HUES64 (cell line): ENCODE measurements around the gene COPZ1.

Source experiments
- H3K27ac ChIP-seq: 2 replicates; pipeline ENCODE4 v1.7.0; 2013; ENCODE audit warnings: low read depth, low read length, inconsistent platforms
- H3K27me3 ChIP-seq: 2 replicates; pipeline ENCODE4 v1.6.1; 2013; ENCODE audit warnings: mild to moderate bottlenecking, low read length; ENCODE audit not compliant: insufficient read depth
- H3K36me3 ChIP-seq: 2 replicates; pipeline ENCODE4 v1.6.1; 2013; ENCODE audit warnings: mild to moderate bottlenecking, low read length; ENCODE audit not compliant: insufficient read depth
- H3K4me1 ChIP-seq: 2 replicates; pipeline ENCODE4 v1.6.1; 2013; ENCODE audit warnings: mild to moderate bottlenecking, low read length, moderate library complexity; ENCODE audit not compliant: insufficient read depth
- H3K4me3 ChIP-seq: 2 replicates; pipeline ENCODE4 v1.5.1; 2013; ENCODE audit warnings: mild to moderate bottlenecking, low read length, moderate library complexity
- H3K9ac ChIP-seq: 2 replicates; pipeline ENCODE4 v1.6.1; 2013; ENCODE audit warnings: mild to moderate bottlenecking, low read depth, low read length
- H3K9me3 ChIP-seq: 2 replicates; pipeline ENCODE4 v1.6.1; 2013; ENCODE audit warnings: low read depth, low read length; ENCODE audit not compliant: insufficient read depth
- WGBS: fragments of 150-250, 120-280 bp; methylation state at CpG from one replicate; pipeline ENCODE4 v1.1.7; 2013; ENCODE audit warnings: missing lambda C conversion rate; 5-methylcytosine and 5-hydroxymethylcytosine counted together

The COPZ1 gene

DNA sequence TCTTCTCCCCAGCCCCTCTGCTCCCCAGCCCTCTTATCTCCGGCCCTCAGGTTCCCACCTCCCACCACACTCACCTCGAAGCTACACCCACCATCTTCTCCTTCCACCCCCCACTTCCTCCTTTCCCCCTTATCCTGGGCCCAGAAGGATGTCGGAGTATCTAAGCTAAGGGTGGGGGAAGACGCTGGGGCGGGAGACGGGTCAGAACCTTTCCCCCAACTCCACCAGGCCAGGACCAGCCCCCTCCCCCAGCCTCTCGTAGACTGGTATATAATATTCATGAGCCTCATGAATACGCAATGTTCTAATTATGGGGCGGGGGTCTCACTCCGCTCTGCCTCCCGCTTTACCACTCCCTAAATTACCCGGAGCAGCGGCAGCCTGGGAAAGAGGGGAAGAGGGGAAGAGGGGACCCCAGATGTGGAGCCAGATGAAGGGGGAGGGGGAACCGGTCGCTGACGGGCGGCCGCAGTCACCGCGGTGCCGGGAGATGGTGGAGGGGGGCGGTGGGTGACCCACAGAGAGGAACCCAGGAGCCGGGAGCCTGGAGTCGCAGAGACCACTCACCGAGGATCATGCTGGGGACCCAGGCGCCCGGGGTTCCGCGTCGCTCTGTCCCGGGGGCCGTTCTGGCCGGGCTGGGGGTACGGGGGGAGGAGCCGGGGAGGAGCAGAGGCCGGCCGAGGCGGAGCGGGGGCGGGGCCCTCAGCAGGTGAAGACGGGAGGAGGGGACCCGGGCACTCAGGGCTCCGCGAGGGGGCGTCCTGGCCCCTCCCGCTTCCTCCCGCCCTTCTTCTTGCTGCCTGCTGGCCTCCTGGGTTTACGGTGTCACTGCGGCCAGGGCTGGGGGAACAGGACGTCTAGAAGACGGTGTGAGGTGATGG lies 66.0 kb downstream of the COPZ1 start:
- under 1% methylated on average over 43 of the region's 51 CpGs for WGBS
- peak overlapping the region; percentile 17; the same call in 1 of the 2 replicates for H3K9ac ChIP-seq
- no peaks in the 10 kb centered on the region for H3K9me3 ChIP-seq
- peak overlapping the region; percentile 82 for H3K4me3 ChIP-seq
- H3K36me3 ChIP-seq: peaks cover 13% of the 10 kb centered on the region
- no peaks in the 10 kb centered on the region for H3K27me3 ChIP-seq
- peak overlapping the region; percentile 56 for H3K27ac ChIP-seq
- peaks cover 56% of the 10 kb centered on the region for H3K4me1 ChIP-seq

DNA sequence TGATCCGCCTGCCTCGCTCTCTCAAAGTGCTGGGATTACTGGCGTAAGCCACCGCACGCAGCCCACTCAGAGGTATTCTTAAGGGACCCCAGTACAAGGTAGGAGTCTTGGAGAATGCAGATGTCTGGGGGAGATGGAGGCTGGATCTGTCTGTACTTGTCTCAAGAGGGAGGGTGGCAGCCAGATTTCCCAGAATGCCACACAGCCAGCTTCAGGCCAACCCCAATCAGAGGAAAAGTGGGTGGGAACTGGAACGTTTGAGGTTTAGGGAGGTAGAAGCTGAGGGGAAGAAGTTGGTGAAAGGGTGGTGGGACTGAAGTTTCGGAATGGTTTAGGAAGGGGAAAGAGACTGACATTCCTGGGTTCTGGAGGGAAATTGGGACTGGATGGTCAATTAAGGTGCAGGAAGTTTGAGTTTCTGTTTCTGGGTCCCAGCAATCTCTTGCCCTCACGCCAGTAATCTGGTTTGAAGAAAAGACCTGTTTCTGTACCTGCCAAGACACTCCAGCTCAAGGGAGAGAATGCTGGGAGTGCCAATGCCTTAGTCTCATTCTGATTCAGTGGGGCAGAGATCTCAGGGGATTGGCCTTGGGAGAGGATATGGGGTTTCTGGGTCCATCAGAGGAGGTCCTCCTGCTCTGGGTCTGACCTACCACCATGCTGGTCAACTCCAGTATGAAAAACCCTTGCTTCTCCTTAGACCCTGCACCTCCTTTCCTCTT lies 67.7 kb downstream of the COPZ1 start:
- no peak overlapping the region for H3K4me3 ChIP-seq
- WGBS: 85% methylated on average over 8 of the region's 8 CpGs
- no peak overlapping the region for H3K27ac ChIP-seq
- no peaks in the 10 kb centered on the region for H3K27me3 ChIP-seq
- peaks cover 39% of the 10 kb centered on the region for H3K4me1 ChIP-seq
- H3K36me3 ChIP-seq: peaks cover 29% of the 10 kb centered on the region
- no peaks in the 10 kb centered on the region for H3K9me3 ChIP-seq
- no peak overlapping the region for H3K9ac ChIP-seq

DNA sequence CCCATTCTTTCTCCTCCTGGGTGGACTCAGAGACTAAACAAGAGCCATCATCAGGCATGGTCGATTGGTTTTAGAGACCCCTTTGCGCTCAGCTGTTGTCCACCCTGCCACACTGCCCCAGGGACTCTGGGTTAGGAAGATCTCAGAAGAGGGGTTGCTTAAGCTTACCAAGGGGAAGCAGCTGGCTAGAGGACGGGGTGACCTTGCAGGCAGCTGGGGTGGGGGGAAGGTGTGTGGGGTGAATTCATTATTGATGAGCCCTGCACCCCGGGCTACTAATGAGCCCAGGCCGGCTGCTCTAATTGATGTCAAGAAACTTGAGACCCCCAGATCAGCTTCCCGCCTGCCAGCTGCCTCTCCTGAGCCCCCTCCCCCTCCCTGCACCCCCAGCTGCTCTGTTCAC lies 68.3 kb downstream of the COPZ1 start:
- no peak overlapping the region for H3K4me3 ChIP-seq
- 68% methylated on average over 6 of the region's 6 CpGs for WGBS
- no peaks in the 10 kb centered on the region for H3K9me3 ChIP-seq

DNA sequence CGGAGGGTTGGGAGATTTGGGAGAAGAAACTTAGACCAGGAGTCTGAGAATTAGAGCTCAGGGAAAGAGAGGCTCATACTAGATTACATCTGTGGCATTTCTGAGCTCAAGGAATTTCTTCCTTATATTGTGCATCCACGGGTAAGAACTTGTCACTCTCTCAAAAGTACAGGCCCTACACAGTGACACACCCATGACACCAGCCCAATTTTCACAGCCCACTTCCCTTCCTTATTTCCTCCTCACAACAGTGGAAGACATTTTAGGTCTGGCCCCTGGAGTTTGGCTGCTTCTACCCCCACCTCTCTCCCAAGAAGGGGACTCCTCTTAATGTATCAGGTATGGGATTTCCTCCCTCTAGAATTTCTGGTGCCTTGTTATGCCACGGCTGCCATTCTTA lies 68.8 kb downstream of the COPZ1 start:
- WGBS: 80% methylated on average over 3 of the region's 3 CpGs
- Histone ChIP-seq H3K4me1 (peaks cover 28% of the 10 kb centered on the region), H3K4me3 (no peak overlapping the region)

More for the DNA sequence above, 68.3 kb downstream of the COPZ1 start:
- Histone ChIP-seq H3K9ac (no peak overlapping the region), H3K4me1 (peaks cover 33% of the 10 kb centered on the region), H3K27me3 (no peaks in the 10 kb centered on the region), H3K36me3 (peaks cover 35% of the 10 kb centered on the region), H3K27ac (no peak overlapping the region)

DNA sequence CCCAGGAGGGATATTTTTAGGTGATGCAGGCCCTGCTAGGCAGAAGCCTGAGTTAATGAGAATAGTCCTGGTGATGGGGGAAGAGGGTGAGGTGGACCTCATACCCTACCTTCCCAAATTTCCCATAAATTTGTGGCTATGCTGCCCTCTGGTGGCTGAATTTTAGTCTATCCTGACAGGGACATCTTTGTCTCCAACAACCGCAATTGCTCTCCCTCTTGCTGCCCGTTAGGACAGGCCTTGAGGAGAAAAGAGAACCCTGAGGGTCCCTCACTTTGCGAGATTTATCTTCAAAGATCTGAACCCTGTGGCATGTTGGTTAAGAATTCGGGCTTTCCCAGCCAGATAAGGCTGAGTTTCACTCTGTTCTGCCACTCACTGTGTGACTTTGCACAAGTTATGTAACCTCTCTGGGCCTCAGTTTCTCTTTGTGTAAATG lies 69.4 kb downstream of the COPZ1 start:
- no peak overlapping the region for H3K4me3 ChIP-seq
- H3K9me3 ChIP-seq: no peaks in the 10 kb centered on the region
- peaks cover 22% of the 10 kb centered on the region for H3K4me1 ChIP-seq
- H3K36me3 ChIP-seq: peaks cover 45% of the 10 kb centered on the region
- H3K27me3 ChIP-seq: no peaks in the 10 kb centered on the region
- H3K9ac ChIP-seq: no peak overlapping the region
- no peak overlapping the region for H3K27ac ChIP-seq
- 25% methylated on average over 4 of the region's 4 CpGs for WGBS

More for the DNA sequence above, 68.8 kb downstream of the COPZ1 start:
- Histone ChIP-seq H3K9ac (no peak overlapping the region), H3K9me3 (no peaks in the 10 kb centered on the region), H3K27me3 (no peaks in the 10 kb centered on the region), H3K36me3 (peaks cover 40% of the 10 kb centered on the region), H3K27ac (no peak overlapping the region)

DNA sequence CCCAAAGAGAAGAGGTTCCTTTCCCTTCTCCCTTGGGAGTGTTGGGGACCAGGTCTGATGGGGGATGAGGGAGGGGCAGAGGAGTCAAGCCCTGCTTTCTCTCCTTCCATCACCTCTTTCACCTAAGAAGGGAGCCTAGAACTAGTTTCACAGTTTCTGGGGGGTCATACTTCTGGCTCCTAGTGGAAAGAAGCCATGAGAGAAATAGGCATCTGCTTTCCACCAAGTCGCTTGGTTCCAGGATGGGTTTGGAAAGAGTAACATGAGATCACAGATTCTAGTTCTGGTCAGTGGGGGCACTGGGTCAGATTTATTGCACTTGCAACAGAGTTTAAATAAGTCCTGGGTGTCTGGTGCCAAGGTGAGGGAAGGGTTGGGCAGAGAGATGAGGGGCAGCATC lies 70.1 kb downstream of the COPZ1 start:
- 90% methylated on average over 1 of the region's 1 CpG for WGBS
- H3K9me3 ChIP-seq: no peaks in the 10 kb centered on the region
- no peaks in the 10 kb centered on the region for H3K27me3 ChIP-seq
- H3K36me3 ChIP-seq: peaks cover 49% of the 10 kb centered on the region
- H3K4me3 ChIP-seq: no peak overlapping the region
- H3K9ac ChIP-seq: no peak overlapping the region
- peaks cover 15% of the 10 kb centered on the region for H3K4me1 ChIP-seq
- no peak overlapping the region for H3K27ac ChIP-seq

DNA sequence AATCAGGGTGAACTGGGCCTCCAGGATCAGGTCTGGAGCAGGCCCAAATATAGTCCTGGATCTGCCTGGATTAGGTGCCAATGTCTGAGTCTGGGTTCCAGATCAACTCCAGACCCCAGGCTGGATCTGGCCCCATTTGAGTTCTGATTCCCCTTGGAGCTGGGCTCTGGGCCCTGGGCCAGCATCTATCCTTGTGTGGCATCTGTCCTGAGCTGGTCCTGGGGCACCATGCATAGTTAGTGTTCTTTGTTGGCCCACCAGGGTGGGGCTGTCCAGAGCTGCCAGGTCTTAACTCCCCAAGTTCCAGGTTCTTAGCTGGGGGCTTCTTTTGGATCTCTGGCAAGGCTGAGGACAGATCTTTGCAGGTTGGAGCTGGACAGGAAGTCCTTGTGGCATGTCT lies 70.6 kb downstream of the COPZ1 start:
- peaks cover 12% of the 10 kb centered on the region for H3K4me1 ChIP-seq
- H3K36me3 ChIP-seq: peaks cover 55% of the 10 kb centered on the region
- H3K9ac ChIP-seq: no peak overlapping the region
- H3K27ac ChIP-seq: no peak overlapping the region
- H3K4me3 ChIP-seq: no peak overlapping the region
- H3K9me3 ChIP-seq: no peaks in the 10 kb centered on the region
- H3K27me3 ChIP-seq: no peaks in the 10 kb centered on the region

DNA sequence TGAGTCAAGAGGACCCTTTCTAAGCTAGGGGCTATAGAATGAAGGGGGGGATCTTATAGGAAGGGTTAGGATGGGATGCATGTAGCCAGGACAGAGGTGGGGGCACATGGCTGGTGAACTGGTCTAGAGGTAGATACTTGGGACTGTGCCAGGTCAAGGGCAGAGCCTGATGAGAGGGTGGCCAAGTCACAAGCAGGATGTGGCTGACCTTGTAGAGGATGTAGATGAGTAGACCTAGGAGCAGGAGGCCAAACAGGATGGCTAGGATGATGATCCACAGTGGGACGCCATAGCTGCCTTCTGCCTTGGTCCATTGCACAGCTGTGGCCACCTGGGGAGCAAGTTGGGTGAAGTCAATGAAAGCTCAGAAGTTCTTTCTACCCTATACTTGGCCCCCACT lies 72.2 kb downstream of the COPZ1 start:
- Histone ChIP-seq H3K27ac (no peak overlapping the region), H3K27me3 (no peaks in the 10 kb centered on the region), H3K4me3 (no peak overlapping the region), H3K4me1 (peaks cover 7% of the 10 kb centered on the region), H3K9ac (no peak overlapping the region), H3K9me3 (no peaks in the 10 kb centered on the region), H3K36me3 (peaks cover 71% of the 10 kb centered on the region)
- 100% methylated on average over 1 of the region's 1 CpG for WGBS

DNA sequence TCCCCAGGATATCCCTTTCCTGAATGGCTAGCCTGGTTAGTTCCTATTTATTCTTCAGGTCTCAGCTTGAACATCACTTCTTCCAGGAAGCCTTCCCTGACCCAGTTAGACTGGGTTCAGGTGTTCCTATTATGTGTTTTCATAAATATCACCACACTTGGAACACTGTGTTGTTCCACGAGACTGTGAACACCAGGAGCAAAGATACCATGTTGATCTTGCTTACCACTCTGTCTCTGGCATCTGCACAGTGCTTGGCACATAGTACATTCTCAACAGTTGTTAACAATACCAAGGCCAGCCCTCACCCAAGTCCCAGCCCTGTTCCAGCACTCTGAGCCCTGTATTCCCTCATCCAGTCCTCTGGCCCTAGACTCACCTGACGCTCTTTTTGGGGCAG lies 73.3 kb downstream of the COPZ1 start:
- no peaks in the 10 kb centered on the region for H3K27me3 ChIP-seq
- peaks cover 7% of the 10 kb centered on the region for H3K4me1 ChIP-seq
- 98% methylated on average over 2 of the region's 2 CpGs for WGBS
- no peak overlapping the region for H3K9ac ChIP-seq
- H3K27ac ChIP-seq: no peak overlapping the region
- H3K4me3 ChIP-seq: no peak overlapping the region
- H3K9me3 ChIP-seq: no peaks in the 10 kb centered on the region
- peaks cover 80% of the 10 kb centered on the region for H3K36me3 ChIP-seq

DNA sequence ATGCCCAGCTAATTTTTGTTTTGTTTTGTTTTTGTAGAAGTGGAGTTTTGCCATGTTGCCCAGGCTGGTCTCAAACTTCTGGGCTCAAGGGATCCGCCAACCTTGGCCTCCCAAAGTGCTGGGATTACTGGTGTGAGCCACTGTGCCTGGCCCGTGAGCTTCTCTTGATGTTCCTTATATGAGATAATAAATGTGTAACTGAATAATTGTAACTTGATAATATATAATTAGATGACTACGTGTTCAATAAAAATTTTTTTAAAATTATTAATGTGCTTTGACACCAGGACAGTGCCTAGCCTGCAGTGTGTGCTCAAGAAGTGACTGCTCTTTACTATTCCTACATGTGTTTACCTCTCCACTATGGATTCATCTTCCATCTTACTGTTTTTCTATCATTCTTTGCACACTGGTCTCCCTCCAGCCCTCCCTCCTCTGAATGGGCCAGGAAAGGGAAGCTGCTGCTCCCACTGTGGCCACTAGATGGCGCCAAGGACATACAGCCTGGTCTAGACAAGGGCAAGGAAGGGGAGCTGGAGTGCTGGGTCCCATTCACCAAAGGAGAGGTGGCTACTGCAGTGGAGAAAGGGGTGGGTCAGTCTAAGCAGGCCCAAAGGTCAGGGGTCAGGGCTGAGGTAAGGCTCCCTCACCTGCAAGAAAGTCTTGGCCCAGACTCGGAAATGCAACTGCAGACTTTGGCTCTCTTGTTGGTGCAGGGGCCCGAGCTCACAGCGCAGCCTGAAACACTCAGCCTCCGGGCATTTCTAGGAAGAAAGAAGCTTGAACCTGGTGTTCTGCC lies 74.3 kb downstream of the COPZ1 start:
- Histone ChIP-seq H3K9ac (no peak overlapping the region), H3K27me3 (no peaks in the 10 kb centered on the region), H3K9me3 (no peaks in the 10 kb centered on the region), H3K36me3 (peaks cover 89% of the 10 kb centered on the region), H3K4me1 (no peaks in the 10 kb centered on the region), H3K4me3 (no peak overlapping the region), H3K27ac (no peak overlapping the region)
- 75% methylated on average over 7 of the region's 8 CpGs for WGBS

DNA sequence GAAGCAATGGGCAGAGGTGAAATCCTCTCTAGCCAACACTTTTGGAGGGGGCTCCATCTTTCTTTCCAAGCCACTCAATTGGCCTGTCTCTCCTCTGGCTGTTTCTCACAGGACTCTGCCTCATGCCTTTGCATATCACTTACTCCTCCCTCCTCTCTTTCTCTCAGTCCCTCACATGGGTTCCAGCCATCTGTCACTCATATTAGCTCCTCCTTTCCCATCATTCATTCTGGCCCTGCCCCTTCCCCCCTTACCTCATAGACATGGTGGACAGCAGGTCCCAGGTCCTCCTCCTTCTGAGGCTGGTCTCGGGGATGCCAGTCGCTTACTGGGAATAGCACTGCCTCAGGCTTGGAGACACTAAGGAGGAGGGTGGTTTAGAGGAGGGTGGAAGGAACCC lies 76.2 kb downstream of the COPZ1 start:
- H3K9me3 ChIP-seq: no peaks in the 10 kb centered on the region
- H3K27me3 ChIP-seq: no peaks in the 10 kb centered on the region
- H3K9ac ChIP-seq: no peak overlapping the region
- no peak overlapping the region for H3K27ac ChIP-seq
- peaks cover 87% of the 10 kb centered on the region for H3K36me3 ChIP-seq
- H3K4me3 ChIP-seq: no peak overlapping the region
- WGBS: 92% methylated on average over 2 of the region's 2 CpGs
- H3K4me1 ChIP-seq: no peaks in the 10 kb centered on the region
